D721Med (cell line): Measurements from ENCODE around the gene P2RX1.

Source experiments
- DNase-seq: peaks from one replicate; pipeline ENCODE4 v3.0.0; 2011; ENCODE audit warnings: low spot score; ENCODE audit not compliant: insufficient read length
- FAIRE-seq: peaks from 2 replicates; lab custom pipeline; 2011; peaks lifted over from hg19 to GRCh38; lab: Jason Lieb, UNC
- TF ChIP-seq, protein P1 (sequence below): IDR thresholded peaks from 2 replicates; pipeline ENCODE4 v1.5.1; 2012; ENCODE audit warnings: mild to moderate bottlenecking, control low read depth; ENCODE audit not compliant: insufficient read depth; ENCODE audit errors: missing control alignments

Gene P2RX1

DNA sequence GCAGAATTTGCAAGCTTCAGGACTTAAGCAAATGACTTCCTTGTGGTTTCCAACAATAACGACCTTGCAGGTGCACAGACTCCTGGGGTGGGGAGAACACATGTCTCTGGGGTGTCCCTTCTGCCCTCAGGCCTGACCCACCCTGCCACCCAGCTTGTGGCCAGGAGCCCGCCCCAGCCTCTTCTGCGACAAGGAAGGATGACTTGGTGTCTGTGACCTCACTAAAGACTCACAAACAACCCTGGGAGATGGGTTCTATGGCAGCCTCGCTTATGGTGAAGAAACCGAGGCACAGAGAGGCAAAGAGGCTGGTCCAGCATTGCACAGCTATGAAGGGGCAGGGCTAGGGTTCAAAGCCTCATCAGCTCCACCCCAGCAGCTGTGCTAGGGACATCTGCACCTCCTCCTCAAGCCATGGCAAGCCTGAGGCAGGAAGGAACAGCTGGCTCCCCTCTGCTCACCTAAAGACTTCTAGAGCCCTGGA is 45.3 kb upstream of the P2RX1 start:
- TF ChIP-seq, protein P1, sequence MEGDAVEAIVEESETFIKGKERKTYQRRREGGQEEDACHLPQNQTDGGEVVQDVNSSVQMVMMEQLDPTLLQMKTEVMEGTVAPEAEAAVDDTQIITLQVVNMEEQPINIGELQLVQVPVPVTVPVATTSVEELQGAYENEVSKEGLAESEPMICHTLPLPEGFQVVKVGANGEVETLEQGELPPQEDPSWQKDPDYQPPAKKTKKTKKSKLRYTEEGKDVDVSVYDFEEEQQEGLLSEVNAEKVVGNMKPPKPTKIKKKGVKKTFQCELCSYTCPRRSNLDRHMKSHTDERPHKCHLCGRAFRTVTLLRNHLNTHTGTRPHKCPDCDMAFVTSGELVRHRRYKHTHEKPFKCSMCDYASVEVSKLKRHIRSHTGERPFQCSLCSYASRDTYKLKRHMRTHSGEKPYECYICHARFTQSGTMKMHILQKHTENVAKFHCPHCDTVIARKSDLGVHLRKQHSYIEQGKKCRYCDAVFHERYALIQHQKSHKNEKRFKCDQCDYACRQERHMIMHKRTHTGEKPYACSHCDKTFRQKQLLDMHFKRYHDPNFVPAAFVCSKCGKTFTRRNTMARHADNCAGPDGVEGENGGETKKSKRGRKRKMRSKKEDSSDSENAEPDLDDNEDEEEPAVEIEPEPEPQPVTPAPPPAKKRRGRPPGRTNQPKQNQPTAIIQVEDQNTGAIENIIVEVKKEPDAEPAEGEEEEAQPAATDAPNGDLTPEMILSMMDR, result no peak

DNA sequence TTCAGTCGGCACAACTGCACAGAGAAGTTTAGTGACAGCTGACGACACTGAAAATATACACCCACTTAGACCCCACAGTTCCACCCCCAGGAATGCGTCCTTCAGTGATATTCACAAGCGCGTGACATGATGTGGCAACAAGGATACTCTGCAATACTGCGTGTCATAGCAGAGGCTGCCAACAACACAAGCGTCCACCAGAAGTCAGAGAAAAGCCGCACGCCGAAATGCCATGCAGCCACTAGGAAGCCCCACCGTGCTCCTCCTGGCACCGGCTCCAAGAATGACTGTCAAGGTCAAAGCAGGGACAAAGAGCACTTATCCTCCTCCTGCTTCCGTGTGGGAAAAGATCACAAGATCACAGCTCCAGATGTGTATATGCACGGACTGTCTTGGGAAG is 44.5 kb upstream of the P2RX1 start:
- DNase-seq, result no peak
- FAIRE-seq, result no peak
- TF ChIP-seq, protein P1, result no peak

More for the DNA sequence above, 45.3 kb upstream of the P2RX1 start:
- FAIRE-seq, result no peak
- no peak for DNase-seq

DNA sequence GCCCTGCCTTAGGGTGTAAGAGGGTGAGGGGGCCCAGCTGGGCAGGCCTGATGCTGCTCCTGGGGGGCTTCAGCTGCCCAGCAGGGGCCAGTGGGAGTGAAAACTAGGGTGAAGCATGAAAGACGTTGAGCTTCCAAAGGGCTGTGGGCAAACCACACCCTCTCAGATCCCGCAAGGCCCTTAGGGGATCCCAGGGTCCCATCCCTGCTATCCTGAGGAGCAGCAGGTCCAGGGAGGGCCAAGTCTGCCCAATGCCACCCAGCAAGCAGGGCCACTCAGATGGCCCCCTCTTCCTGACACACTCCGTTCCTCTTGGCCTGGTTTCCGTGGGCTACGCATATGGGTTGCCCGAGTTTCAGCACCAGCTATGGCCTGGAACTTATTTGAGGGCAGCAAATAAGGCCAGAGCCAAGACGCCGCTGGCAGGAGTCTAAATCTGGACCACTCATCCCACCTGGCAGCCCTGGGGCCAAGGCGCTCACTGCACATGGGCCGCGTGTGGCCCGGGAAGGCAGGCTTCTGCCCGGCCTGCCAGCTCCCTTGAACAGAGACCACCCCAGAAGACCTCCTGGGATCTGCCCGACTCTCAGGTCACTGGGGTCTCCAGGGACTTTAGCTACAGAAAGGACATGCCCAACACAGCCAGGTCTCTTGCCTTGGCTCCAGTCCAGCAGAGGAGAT is 43.8 kb upstream of the P2RX1 start:
- DNase-seq (no peak), FAIRE-seq (no peak)
- TF ChIP-seq, protein P1, result no peak

DNA sequence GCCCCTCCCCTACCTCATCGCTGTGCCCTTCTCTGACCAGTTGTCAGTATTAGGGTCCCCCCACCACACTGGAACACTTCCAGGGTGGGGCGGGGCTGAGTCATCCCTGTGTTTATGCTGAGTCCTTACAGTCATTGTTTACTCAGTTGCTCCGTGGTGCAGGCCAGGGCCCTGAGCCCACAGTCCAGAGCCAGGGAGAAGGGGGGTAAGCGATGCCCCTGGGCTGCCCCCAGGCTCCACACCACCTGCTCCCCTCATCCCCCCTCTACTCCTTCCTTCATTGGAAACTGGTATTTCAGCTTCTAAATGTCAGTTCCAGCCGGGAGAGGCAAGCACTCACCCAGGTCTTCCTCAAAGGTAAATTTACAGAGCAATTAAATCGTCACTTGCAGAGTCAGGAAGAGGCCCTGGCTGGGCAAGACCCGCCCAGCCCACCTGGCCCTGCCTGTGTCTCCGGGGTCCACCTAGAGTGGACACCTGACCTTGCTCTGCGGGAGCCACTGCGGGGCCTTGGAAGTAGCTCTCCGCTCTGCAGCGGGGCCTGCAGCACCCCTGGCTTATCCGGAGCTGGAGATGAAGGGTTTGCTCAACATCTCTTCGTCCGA is 43.1 kb upstream of the P2RX1 start:
- DNase-seq (no peak), FAIRE-seq (no peak)
- TF ChIP-seq, protein P1, result no peak

DNA sequence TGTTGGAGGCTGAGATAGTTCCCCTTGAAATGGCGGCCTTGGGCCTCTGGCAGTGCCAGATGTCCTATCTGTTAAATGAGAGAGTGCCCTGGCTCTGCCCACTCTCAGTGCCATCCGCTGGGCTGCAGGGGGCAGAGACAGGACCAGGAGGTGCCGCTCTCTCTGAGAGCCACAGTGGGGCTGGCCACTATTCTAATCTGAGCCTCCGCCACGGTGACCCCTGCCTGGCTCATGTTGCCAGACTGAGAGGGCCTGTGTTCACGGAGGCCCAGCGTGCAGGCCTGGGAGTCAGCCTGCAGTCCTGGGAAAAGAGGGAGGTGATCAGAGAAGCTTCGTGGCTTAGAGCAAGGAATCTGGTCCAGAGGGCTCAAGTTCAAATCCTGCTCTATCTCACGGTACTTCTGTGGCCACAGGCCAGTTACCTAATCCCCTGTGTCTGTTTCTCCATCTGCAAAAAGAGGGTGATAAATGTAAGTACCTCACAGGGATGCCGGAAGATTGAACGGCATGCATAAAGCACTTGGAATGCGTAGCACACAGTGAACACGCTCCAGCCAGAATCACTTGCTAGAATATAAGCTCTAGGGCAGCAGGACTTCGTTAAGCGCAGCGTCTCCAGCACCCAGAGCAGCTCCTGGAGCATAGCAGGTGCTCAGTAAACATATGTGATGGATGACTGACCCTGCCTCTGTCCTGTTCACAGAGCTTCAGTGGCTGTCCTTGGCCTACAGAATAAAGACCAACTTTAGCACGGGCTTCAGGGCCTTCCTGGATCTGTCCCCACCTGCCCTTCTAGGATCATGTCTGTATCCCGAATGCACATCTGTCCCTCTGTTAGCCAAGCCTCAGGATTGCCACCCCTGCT is 41.7 kb upstream of the P2RX1 start:
- FAIRE-seq (no peak), DNase-seq (no peak)
- TF ChIP-seq, protein P1, result no peak

DNA sequence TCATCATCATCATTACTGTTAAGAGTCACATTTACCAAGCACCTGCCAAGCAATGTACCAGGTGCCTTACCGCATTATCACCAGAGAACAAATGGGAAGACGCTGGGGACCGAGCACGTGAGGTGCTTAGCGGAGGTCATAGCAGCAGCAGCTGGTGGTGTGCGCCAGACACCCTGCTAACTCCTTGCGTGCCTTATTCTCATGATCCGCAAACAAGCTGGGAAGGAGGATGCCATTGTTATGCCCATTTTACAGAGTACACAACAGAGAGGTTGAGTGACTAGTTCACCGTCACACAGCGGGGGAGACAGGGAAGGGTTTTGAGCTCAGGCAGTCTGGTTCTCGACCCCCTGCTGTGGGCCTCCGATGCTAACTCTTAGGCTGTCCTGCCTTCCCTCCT is 40.7 kb upstream of the P2RX1 start:
- FAIRE-seq, result no peak
- DNase-seq, result no peak
- TF ChIP-seq, protein P1, result no peak
